Activated T-helper 17 cell treated with anti-CD3 and anti-CD28 coated beads, Interleukin-2, amount 50 U/mL, for 72 hours (primary cell): Measurements from ENCODE around the gene OLFML2B. TPM values are rescaled to one million over a fixed set of nuclear protein-coding genes. Genes with fewer than 3 reads are reported as not detected.

Experiments
- ATAC-seq: fragments of 150-1000 bp; cut with Tn5 transposase; replicated peaks from 2 replicates; pipeline ENCODE4 v1.10.0; 2021; ENCODE audit warnings: mild to moderate bottlenecking, moderate library complexity
- H3K27ac Mint-ChIP-seq: one replicate; pipeline ENCODE4 v1.8.0; 2022; ENCODE audit warnings: mixed read lengths
- H3K27me3 Mint-ChIP-seq: one replicate; pipeline ENCODE4 v1.8.0; 2022; ENCODE audit warnings: mixed read lengths
- H3K36me3 Mint-ChIP-seq: one replicate; pipeline ENCODE4 v1.8.0; 2022; ENCODE audit warnings: low read depth, mild to moderate bottlenecking, mixed read lengths
- H3K4me1 Mint-ChIP-seq: one replicate; pipeline ENCODE4 v1.8.0; 2022; ENCODE audit warnings: mixed read lengths
- H3K4me3 Mint-ChIP-seq: one replicate; pipeline ENCODE4 v1.8.0; 2022; ENCODE audit warnings: mild to moderate bottlenecking, mixed read lengths
- H3K9me3 Mint-ChIP-seq: one replicate; pipeline ENCODE4 v1.8.0; 2022; ENCODE audit warnings: mixed read lengths
- total RNA-seq, 2 donors: library from RNA; stranded (reverse); gene quantifications; one replicate each; pipeline ENCODE4 v1.2.3, GENCODE V29; 2022

OLFML2B gene
- total RNA-seq, 2 donors from 2014 or later, result not detected

DNA sequence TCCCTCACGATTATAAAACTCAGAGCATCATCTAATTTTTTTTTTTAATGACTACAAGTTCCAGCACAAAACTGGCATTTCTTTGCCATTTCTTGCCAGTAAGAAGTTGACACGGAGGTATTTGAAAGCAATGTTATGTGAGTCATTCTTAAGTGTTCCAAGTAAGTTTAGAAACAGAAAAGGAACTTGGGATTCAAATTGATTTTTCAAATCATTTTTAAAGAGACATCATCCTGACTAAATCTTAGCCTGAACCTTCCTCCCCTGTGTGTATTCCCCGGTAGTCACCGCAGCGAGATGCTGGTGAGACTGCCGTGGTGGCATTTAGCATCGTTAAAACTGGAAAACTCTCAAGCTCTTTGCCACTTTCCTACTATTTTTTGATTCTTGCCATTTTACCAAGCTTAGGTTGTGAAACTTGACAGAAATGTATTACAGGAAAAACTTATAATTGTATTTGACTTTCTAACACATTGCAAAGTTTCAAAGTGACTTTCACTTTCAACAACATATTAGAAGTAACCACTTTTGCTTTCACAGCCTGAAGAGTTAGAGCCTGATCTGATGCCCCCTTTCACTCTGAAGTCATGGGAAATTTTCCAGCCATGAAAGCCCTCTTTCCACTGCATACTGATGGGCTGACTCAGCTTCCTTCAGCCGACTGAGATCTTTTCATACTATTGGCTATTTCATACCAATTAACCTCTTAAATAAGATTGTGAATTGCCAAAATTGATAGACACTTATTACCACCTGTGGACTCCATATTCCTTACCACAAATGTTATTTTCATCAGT lies 61.4 kb downstream of the OLFML2B start:
- peaks cover 58% of the 10 kb centered on the region for H3K36me3 Mint-ChIP-seq
- no peaks in the 10 kb centered on the region for H3K9me3 Mint-ChIP-seq
- H3K27ac Mint-ChIP-seq, result peak overlapping the region; percentile 73
- H3K4me1 Mint-ChIP-seq, result peaks cover 19% of the 10 kb centered on the region
- ATAC-seq, result peak; percentile 93
- no peaks in the 10 kb centered on the region for H3K27me3 Mint-ChIP-seq
- peak overlapping the region; percentile 62 for H3K4me3 Mint-ChIP-seq

DNA sequence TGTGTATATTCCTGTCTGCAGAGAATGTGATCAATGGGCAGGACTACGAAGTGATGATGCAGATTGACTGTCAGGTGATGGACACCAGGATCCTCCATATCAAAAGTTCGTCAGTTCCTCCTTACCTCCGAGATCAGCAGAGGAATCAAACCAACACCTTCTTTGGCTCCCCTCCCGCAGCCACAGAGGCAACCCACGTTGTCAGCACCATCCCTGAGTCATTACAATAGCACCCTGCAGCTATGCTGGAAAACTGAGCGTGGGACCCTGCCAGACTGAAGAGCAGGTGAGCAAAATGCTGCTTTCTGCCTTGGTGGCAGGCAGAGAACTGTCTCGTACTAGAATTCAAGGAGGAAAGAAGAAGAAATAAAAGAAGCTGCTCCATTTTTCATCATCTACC lies 65.2 kb downstream of the OLFML2B start:
- no peak overlapping the region for H3K4me3 Mint-ChIP-seq
- H3K9me3 Mint-ChIP-seq, result no peaks in the 10 kb centered on the region
- ATAC-seq, result peak; percentile 50
- no peak overlapping the region for H3K27ac Mint-ChIP-seq
- H3K4me1 Mint-ChIP-seq, result peaks cover 30% of the 10 kb centered on the region
- no peaks in the 10 kb centered on the region for H3K27me3 Mint-ChIP-seq
- H3K36me3 Mint-ChIP-seq, result peaks cover 59% of the 10 kb centered on the region

DNA sequence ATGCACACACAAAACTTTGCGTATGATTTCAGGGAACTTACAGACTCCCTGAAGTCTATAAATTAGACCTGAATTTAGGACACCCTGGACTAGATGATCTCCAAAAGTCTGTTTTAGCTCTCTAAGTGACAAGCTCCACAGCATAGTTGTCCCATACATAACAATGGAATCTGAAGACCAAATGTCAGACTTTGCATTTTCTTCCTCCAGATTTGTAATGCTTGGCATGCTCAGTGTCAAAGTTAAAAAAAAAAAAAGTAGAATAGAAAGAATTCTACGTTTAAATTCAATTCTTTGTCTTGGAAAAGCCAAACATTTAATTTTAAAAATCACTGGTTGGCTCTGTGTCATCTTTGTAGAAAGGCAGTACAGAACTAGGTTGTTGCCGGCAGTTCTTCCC lies 66.7 kb downstream of the OLFML2B start:
- H3K4me1 Mint-ChIP-seq, result peaks cover 30% of the 10 kb centered on the region
- ATAC-seq, result no peak
- H3K4me3 Mint-ChIP-seq, result no peak overlapping the region
- no peaks in the 10 kb centered on the region for H3K9me3 Mint-ChIP-seq
- H3K27me3 Mint-ChIP-seq, result no peaks in the 10 kb centered on the region
- no peak overlapping the region for H3K27ac Mint-ChIP-seq
- H3K36me3 Mint-ChIP-seq, result peaks cover 49% of the 10 kb centered on the region

DNA sequence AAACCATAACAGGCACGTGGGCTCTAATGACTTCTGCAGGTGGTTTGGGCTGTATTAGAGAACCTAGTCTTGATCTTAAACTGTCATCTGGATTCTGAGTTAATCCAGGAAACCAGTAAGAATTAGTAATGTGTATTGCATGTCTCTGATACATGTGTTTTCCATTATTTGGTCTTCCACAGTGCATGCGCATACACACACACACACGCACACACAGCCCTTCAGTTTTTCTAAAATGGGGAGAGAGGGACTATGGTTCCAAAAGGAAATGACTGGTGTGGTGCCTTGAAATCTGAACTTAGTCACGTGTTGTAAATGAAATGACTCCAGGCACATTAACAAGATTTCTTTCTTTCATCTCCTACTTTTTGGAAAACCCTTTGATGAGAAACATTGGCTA lies 67.6 kb downstream of the OLFML2B start:
- H3K4me3 Mint-ChIP-seq, result no peak overlapping the region
- no peak overlapping the region for H3K27ac Mint-ChIP-seq
- H3K27me3 Mint-ChIP-seq, result no peaks in the 10 kb centered on the region
- H3K36me3 Mint-ChIP-seq, result peaks cover 43% of the 10 kb centered on the region
- no peaks in the 10 kb centered on the region for H3K9me3 Mint-ChIP-seq
- H3K4me1 Mint-ChIP-seq, result peaks cover 26% of the 10 kb centered on the region
- ATAC-seq, result no peak

- Mint-ChIP-seq H3K27me3 (no peaks in the 10 kb centered on the region), H3K4me1 (peaks cover 26% of the 10 kb centered on the region), H3K4me3 (no peak overlapping the region), H3K9me3 (no peaks in the 10 kb centered on the region), H3K36me3 (peaks cover 38% of the 10 kb centered on the region), H3K27ac (no peak overlapping the region)
- ATAC-seq, result no peak
Observed at GRCh38 chr1:161955606-161956005, 68.1 kb downstream of the OLFML2B start.

- Mint-ChIP-seq H3K27me3 (no peaks in the 10 kb centered on the region), H3K4me1 (peaks cover 20% of the 10 kb centered on the region), H3K27ac (no peak overlapping the region), H3K36me3 (peaks cover 27% of the 10 kb centered on the region), H3K4me3 (no peak overlapping the region), H3K9me3 (no peaks in the 10 kb centered on the region)
- ATAC-seq, result no peak
Observed at GRCh38 chr1:161954466-161954865, 69.2 kb downstream of the OLFML2B start.

GRCh38 chr1:161954050-161954449 lies 69.6 kb downstream of the OLFML2B start:
- H3K9me3 Mint-ChIP-seq, result no peaks in the 10 kb centered on the region
- ATAC-seq, result no peak
- H3K4me1 Mint-ChIP-seq, result peaks cover 20% of the 10 kb centered on the region
- no peak overlapping the region for H3K4me3 Mint-ChIP-seq
- no peaks in the 10 kb centered on the region for H3K27me3 Mint-ChIP-seq
- peaks cover 22% of the 10 kb centered on the region for H3K36me3 Mint-ChIP-seq
- H3K27ac Mint-ChIP-seq, result no peak overlapping the region

- Mint-ChIP-seq H3K36me3 (peaks cover 16% of the 10 kb centered on the region), H3K27me3 (no peaks in the 10 kb centered on the region), H3K4me3 (no peak overlapping the region), H3K27ac (no peak overlapping the region), H3K4me1 (peaks cover 20% of the 10 kb centered on the region), H3K9me3 (no peaks in the 10 kb centered on the region)
- no peak for ATAC-seq
Observed at GRCh38 chr1:161953256-161953920, 70.3 kb downstream of the OLFML2B start.

- Mint-ChIP-seq H3K9me3 (no peaks in the 10 kb centered on the region), H3K4me1 (peaks cover 20% of the 10 kb centered on the region), H3K36me3 (peaks cover 13% of the 10 kb centered on the region), H3K27me3 (no peaks in the 10 kb centered on the region), H3K27ac (no peak overlapping the region), H3K4me3 (no peak overlapping the region)
- ATAC-seq, result no peak
Observed at GRCh38 chr1:161952607-161953172, 71.0 kb downstream of the OLFML2B start.

GRCh38 chr1:161951646-161952045 lies 72.0 kb downstream of the OLFML2B start:
- Mint-ChIP-seq H3K27me3 (no peaks in the 10 kb centered on the region), H3K36me3 (peaks cover 16% of the 10 kb centered on the region), H3K9me3 (no peaks in the 10 kb centered on the region), H3K4me1 (peaks cover 20% of the 10 kb centered on the region), H3K27ac (no peak overlapping the region), H3K4me3 (no peak overlapping the region)
- no peak for ATAC-seq

- no peaks in the 10 kb centered on the region for H3K27me3 Mint-ChIP-seq
- no peaks in the 10 kb centered on the region for H3K9me3 Mint-ChIP-seq
Observed at GRCh38 chr1:161950377-161950776, 73.3 kb downstream of the OLFML2B start.

DNA sequence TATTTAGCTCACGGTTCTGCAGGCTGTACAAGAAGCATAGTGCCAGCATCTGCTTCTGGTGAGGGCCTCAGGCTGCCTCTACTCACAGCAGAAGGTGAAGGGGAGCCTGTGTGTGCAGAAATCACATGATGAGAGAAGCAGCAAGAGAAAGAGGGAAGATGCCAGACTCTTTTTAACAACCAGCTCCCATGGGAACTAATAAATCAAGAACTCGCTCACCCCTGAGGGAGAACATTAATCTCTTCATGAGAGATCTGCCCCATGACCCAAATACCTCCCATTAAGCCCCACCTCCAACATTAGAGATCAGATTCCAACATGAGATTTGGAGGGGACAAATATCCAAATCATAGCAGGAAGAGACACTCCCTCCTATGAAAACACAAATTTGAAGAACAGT lies 74.1 kb downstream of the OLFML2B start:
- ATAC-seq, result no peak
- Mint-ChIP-seq H3K4me1 (peaks cover 17% of the 10 kb centered on the region), H3K27me3 (no peaks in the 10 kb centered on the region), H3K36me3 (peaks cover 27% of the 10 kb centered on the region), H3K9me3 (no peaks in the 10 kb centered on the region), H3K4me3 (no peak overlapping the region), H3K27ac (no peak overlapping the region)

More at GRCh38 chr1:161950377-161950776, 73.3 kb downstream of the OLFML2B start:
- no peak overlapping the region for H3K4me3 Mint-ChIP-seq
- H3K36me3 Mint-ChIP-seq, result peaks cover 19% of the 10 kb centered on the region
- no peak for ATAC-seq
- peaks cover 20% of the 10 kb centered on the region for H3K4me1 Mint-ChIP-seq
- no peak overlapping the region for H3K27ac Mint-ChIP-seq

GRCh38 chr1:161948435-161948834 lies 75.2 kb downstream of the OLFML2B start:
- H3K4me3 Mint-ChIP-seq, result no peak overlapping the region
- peaks cover 38% of the 10 kb centered on the region for H3K36me3 Mint-ChIP-seq
- H3K27ac Mint-ChIP-seq, result no peak overlapping the region
- no peak for ATAC-seq
- peaks cover 12% of the 10 kb centered on the region for H3K4me1 Mint-ChIP-seq
- H3K9me3 Mint-ChIP-seq, result no peaks in the 10 kb centered on the region
- no peaks in the 10 kb centered on the region for H3K27me3 Mint-ChIP-seq

- no peak overlapping the region for H3K4me3 Mint-ChIP-seq
- H3K9me3 Mint-ChIP-seq, result no peaks in the 10 kb centered on the region
- no peaks in the 10 kb centered on the region for H3K27me3 Mint-ChIP-seq
- peaks cover 58% of the 10 kb centered on the region for H3K36me3 Mint-ChIP-seq
- H3K4me1 Mint-ChIP-seq, result peaks cover 4% of the 10 kb centered on the region
- ATAC-seq, result no peak
- no peak overlapping the region for H3K27ac Mint-ChIP-seq
Observed at GRCh38 chr1:161946071-161946987, 77.3 kb downstream of the OLFML2B start.
